ENCODE results near the gene GDF10.

The GDF10 gene

DNA sequence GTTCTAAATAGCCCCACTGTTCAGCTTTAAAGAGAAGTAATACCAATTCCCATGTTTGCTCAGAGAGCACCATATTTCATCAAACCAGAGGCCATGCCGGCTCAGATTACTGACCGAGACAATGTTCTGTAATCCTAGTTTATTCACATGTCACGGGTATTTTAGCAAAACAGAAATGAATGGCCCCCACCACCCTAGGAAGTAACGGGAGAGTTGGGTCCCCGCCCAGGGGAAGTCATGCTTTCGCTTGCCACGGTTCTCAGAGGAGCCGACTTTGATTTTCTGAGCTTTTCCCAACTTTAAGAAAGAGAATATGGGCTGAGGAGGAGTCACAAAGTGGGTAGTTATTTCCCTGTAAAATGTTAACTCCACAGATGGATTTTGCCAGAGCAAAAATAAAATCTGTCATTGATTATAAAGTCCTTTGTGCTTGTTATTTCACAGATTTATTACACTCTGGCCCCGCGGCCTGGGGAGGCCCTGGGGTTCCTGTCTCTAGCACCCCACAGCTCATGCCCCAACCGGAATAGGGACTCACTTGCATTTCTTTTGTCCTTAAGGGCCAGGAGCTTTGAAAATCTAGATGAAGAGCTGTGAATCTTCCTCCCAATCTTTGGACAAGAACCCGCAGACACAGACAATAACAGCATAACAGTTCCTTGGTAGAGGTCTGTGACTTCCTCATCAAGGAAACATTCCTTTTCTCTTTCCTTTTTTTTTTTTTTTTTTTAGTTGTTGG lies 3.7 kb upstream of the GDF10 start:
- DNase-seq, result no peak

DNA sequence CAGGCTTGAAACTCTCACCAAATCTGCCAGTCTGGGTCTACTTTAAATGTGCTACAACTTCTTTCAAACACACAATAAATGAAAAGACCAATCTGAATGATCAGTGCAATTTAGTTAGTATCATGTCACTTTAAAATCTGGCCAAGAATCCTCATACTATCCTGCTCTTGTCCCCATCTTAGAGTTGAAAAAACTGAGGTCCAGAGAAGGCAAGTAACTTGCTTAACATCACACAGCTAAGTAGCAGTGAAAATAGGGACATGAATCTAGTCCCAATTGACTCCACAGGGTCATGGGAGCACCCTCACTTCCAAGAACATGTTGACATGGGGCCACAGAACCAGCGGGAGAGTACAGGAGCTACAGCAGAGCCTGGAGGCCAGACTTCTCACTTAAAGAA lies 3.1 kb upstream of the GDF10 start:
- DNase-seq, result no peak

- no peak for DNase-seq
Observed at GRCh38 chr10:47297866-47298540, 2.0 kb upstream of the GDF10 start.

- no peak for DNase-seq
Observed at GRCh38 chr10:47298715-47299114, 1.3 kb upstream of the GDF10 start.

GRCh38 chr10:47300429-47300931 lies 483 bp downstream of the GDF10 start:
- no peak for DNase-seq

GRCh38 chr10:47301833-47302232 lies 1.8 kb downstream of the GDF10 start:
- no peak for DNase-seq

DNA sequence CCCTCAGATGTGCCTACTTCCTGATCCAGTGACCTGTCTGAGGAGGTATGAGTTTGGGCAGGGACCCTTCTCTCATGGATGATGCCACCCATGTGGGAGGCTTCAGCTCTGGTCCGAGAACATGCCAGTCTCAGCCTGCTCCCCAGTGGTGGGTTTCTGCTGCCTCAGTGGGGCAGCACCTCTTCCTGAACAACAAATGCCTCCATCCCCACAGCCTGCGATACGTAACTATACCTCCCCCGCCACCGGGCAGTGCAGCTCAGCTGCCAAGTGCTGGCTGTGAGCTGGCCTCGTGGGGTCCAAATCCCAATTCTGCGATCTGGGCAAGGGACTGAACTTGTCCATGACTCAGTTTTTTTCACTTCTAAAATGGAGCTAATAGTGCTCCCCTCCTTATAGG lies 3.1 kb downstream of the GDF10 start:
- no peak for DNase-seq

DNA sequence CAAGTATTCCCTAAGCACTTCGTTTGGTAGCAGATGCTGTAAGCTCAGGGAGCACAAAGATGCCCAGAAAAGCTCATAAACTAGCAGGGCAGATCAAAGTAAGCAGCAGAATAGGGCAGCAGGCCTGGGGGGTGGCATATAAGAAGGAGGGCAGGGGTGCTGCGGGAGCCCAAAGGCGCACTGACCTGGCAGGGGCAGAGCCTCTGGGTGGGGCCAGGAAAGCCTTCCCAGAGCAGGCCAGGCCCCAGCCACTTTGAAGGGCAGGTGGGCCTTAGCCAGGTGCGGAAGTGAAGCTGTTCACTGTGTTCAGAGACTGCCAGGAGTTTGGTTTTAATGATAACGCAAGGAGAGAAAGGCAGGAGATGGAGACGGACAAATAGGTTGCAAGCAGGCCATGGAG lies 3.9 kb downstream of the GDF10 start:
- DNase-seq, result no peak

DNA sequence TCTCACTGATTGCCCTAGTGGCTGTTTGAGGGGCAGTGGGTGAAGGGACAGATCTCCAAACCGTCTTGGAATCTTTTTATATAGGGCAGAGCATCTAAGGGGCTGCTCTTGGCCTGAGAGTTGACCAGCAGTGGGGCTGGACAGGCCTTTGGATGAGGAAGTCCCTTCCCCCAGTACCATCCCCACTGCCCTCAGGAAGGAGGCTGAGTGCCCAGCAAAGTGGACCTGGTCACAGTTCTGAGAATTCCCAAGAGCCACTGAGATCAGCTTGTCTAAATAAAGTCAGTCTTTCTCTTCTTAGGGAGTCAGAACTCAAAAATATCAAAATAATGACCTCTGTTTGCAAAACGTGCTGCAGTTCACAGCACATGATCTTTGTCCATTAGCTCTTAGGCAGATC lies 5.6 kb downstream of the GDF10 start:
- DNase-seq, result no peak

GRCh38 chr10:47306387-47307210 lies 6.6 kb downstream of the GDF10 start:
- no peak for DNase-seq

DNA sequence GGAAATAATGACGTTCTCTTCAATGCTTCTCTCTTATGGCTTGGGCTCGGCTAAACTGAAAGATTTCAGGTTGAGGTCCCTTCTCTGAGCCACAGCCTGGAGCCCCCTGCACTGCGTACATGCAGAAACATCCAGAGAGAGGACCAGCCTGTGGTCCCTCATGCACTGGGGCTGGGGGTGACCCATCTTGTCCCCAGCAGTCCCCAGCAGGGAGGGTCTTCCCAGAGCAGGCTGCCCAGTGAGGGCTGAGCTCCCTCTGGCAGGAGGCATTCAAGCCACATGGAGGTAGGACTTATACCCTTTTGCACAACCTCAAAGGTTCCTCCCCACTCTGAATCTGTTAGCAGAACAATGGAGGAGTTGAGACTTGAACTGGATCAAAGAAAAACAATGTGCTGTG lies 7.4 kb downstream of the GDF10 start:
- no peak for DNase-seq

DNA sequence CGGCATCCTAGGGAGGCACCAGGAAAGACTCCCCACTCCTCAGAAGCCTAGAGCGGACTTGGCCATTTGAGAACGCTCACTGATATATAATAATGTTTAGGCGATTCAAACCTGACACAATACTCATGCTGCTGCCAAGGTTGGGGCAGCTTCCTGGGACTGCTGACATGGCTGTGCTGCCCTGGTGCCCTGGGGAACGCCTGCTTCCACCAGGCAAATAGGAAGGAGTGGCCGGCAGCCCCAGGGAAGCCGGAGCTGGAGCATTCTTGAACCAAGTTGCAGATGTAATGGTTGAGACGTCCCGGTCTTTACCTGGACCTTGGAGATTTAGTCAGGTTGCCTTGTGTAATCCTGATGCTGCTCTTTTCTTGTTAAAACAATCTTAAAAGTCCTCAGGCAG lies 8.8 kb downstream of the GDF10 start:
- DNase-seq, result no peak

- DNase-seq, result no peak
Observed at GRCh38 chr10:47309408-47310089, 9.6 kb downstream of the GDF10 start.

DNA sequence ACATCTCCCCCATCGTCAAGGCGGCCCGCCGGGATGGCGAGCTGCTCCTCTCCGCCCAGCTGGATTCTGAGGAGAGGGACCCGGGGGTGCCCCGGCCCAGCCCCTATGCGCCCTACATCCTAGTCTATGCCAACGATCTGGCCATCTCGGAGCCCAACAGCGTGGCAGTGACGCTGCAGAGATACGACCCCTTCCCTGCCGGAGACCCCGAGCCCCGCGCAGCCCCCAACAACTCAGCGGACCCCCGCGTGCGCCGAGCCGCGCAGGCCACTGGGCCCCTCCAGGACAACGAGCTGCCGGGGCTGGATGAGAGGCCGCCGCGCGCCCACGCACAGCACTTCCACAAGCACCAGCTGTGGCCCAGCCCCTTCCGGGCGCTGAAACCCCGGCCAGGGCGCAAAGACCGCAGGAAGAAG lies 10.1 kb downstream of the GDF10 start:
- DNase-seq, result no peak

DNA sequence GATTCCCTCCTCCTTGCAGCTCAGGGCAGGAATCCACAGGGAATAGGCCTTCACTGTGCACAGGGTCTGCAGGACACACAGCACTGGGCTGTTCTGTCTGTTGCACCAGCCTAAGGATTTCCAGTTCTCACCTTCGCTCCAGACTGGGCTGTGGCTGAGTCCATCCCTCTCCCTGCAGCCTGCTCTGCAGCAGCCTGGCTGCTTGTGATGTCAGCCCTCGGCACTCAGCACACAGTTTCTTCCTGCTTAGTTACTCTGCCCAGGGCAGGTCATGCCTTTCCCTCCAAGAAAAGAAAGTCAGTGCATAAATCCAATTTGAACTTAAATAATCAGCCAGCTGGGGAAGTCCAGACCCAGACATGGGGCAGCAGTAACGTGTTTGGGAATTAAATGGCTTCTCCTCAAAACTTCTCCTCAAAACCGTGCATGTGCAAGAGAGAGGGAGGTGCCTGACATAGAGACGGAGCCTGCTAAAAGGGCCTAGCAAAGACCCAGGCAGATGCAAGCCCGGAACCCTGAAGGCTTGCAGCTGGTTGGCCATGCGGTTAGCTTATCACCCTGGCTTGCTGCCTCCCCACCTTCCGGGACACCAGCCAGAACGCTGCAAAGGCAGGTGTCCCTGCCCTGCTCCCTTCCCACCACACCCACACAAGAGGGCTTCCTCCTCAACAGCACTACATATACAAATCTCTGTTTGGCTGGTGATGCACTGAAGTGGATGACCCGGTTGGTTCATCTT lies 11.4 kb downstream of the GDF10 start:
- peak in 2 of 4 experiments; percentile 30 to 48 for DNase-seq

DNA sequence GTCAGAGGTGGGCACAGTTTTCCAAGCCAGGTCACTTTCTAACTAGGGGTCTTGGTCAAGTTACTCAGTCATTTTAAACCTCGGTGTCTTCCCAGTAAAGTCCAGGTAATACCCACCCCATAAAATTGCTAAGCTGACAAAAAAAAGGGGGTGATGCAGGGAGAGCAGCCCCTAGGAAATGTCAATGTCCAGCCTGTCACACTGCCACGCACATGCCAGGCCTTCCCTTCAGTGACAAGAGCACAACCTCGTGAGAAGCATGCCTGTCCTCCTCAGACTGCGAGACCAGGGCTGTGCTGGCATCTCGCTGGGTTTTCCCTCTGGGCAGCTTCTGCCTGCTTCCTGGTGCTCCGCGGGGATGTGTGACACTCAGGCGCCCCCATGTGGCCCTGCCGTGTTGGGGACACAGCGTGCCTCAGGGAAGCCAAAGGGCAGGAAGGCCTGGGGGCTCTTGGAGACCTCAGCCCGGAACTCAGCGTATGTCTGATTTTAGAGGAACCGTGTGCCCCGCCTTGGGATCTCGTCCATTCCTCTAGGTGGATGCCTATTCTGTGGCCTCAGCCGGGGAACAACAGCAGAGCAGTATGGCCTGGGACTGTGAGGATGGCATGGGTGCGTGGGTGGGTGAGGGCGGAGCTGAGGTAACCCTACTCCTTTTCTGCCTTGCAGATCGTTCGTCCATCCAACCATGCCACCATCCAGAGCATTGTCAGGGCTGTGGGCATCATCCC lies 12.1 kb downstream of the GDF10 start:
- peak; percentile 51 to 78 (median 71) for DNase-seq

- DNase-seq, result no peak
Observed at GRCh38 chr10:47312663-47312995, 12.6 kb downstream of the GDF10 start.

- DNase-seq, result no peak
Observed at GRCh38 chr10:47314416-47314970, 14.5 kb downstream of the GDF10 start.

- DNase-seq, result no peak
Observed at GRCh38 chr10:47315421-47315820, 15.4 kb downstream of the GDF10 start.

DNA sequence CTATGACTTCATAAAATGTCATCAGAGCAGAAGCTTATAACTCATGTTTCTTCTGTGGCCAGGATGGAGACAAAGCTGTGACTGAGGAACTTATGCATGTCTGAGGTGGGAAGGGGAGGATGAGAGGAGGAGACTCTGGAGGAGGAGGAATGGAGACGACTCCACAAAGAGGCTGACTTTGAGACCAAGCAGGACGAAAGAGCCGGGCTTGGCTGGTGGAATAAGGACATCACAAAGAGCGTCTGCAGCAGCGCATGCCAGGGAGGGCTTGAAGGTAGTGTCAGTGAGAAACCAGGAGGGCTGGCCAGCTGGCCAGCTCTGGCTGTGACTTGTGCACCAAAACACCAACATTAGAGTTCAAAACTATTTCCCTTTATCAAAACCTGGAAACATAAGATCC lies 16.1 kb downstream of the GDF10 start:
- no peak for DNase-seq

DNA sequence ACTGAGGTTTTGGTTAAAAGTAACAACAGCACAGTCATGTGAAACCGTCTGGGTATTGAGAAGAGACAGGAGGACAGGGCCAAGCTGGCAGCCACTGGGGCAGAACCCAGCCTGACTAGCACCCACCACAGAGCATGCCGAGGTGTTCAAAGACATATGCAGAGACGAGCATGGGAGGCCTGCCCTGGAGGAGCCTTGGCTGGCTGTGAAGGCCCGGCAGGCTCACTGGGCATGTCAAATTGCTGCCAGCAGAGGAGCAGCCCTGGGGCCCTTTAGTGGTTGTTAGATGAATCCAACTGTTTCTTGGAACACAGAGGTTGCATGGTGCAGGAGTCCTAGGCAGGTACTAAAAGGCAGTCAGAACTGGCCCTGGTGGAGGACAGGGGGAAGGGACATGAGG lies 17.3 kb downstream of the GDF10 start:
- DNase-seq, result no peak

Measured in activated naive CD4-positive, alpha-beta T cell (primary cell).